Measurements from ENCODE around the gene REL.
"Not testable (repeated sequence)": the region's sequence is repeated elsewhere in the genome, so short reads cannot be mapped to it uniquely, and the experiment has no call there.

Gene REL

DNA sequence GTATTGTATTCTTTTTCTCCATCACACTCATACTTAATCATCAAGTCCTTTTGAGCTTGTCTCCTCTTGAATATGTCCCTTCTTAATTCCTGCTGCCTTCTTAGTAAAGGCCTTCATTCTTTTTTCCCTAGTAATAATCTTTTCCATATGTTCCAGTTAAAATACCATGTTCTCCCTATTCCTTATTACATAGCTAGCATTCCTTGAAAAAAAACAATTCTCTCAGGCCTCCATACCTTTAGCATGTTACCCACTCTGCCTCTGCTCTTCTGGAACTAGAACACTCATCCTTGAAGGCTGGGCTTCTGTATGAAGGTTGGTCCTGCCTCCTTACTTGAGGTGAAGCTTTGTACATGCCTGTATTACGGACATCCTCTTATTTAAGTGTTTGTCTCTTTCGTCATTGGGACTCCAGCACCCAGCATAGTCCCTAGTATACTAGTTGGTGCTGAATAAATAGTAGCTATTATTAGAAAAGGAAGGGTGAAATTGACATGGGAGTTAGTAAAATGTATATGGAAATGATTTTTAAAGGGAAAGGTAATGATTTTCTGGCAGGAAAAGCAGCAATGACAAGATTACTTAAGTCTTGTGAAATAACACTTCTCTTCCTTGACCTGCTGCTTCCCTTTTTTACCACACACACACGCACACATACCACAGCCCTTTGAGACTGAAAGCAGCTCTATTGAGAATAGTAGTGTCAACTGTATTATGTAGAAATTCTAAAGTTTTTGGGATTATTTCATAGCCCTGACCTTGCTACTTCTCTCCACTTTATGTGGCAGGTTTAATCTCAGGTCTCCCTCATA, 45.6 kb downstream of the REL start:
- DNase-seq, result no peak

DNA sequence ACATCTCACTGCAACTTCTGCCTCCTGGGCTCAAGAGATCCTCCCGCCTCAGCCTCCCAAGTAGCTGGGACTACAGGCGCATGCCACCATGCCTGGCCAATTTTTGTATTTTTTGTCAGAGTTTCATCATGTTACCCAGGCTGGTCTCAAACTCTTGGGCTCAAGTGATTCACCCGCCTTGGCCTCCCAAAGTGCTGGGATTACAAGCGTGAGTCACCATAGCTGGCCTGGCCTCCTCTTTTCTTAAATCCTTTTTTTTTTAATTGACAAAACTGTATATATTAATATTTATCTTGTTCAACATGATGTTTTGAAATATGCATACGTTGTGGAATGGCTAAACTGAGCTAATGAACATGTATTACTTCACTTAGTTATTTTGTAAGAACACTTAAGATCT, 50.7 kb downstream of the REL start:
- not testable (repeated sequence) for DNase-seq

DNA sequence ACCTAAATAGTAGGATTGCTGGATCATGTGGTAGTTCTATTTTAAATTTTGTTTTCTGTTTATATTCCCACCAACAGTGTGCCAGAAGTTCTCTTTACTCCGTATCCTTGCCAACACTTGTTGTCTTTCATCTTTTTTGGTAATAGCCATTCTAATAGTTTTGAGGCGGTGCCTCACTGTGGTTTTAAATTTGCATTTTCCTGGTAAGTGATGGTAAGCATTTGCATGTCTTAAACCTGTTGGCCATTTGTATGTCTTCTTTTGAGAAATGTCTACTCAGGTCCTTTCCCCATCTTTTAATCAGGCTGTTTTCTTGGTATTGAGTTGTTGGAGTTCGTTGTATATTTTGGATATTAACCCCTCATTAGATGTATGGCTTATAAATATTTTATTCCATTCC, 51.6 kb downstream of the REL start:
- DNase-seq, result no peak

DNA sequence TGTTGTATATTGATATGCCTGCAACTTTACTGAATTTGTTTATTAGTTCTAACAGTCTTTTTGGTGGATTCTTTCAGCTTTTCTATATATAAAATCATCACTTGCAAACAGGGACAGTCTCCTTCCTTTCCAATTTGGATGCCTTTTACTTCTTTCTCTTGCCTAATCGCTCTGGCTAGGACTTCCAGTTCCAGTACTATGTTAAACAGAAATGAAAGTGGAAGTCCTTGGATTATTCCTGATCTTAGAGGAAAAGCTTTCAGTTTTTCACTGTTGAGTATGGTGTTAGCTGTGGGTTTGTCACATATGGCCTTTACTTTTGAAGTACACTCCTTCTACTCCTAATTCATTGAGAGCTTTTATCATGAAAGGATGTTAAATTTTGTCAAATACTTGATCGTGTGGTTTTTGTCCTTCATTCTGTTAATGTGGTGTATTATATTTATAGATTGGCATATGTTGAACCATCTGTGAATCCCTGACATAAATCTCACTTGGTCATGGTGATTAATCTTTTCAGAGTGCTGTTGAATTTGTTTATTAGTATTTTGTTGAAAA, 52.9 kb downstream of the REL start:
- DNase-seq, result no peak

DNA sequence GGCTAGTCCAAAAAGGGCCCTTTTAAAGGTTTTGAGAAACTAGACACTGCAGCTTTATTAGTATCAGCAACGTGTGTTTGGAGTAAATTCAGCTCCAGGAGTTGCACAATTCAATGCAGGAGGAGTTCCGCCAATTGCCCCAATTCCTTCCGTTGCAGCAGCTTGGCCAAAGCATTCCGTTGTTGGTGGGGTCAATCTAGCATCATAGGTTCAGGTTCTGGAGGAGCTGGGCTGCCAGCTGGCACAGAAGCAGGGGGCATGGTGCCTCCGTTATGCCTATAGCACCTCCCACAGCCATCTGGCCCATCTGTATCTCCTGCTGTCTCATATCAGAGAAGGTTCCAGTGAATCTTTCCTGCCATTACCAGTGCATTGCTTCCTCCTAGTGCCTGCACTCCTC, 55.4 kb downstream of the REL start:
- no peak for DNase-seq

DNA sequence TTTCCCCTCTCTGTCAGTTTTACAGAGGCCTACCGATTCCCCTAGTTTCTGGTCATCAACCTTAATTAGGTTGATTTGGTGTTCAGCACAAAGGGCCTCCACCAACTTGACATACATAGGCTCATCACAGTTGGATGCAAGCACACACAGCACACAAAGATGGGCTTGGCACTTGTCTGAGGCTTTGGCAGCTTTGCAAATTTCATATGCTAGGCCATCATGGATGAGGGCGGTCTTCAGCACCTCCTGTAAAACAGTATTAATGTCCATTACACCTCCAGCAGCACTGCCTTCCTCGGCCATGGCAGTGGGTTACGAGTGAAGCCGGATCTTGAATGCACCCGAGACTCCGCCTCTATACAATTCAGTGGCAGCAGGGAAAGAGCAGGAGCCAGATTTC, 56.9 kb downstream of the REL start:
- no peak for DNase-seq

DNA sequence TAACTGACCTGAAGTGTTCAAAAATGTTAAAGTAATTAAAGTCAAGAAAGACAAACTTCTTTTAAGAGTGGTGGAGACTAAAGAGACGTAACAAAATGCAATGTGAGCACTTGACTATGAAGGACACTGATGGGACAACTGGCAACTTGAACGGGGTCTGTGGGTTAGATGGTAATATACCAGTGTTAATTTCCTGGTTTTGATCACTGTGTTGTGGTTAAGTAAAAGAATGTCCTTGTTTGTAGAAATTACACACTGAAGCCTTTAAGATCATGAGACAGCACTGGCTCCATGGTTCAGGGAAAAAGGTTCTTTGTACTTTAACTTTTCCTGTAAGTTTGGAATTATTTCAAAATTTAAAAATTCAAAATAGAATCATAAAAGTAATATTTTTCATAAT, 58.2 kb downstream of the REL start:
- DNase-seq, result no peak

DNA sequence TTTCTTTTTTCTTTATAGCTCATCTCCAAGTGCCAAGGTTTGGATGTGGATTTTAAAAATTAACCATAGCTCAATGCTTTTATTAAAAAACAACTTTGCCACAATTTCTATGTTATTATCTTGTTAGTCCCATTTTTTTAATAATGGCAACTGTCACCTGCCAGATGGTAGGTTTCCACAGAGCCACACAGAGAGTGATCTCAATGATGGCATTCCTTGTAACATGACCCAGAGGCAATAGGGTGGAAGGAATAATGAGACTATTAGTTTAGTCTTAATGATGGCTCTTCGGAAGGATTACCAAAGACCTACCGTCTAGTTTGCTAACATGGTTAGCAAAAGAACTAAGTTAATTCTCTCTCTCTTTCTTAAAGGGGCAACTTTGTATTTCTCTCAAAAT, 64.0 kb downstream of the REL start:
- DNase-seq, result no peak

DNA sequence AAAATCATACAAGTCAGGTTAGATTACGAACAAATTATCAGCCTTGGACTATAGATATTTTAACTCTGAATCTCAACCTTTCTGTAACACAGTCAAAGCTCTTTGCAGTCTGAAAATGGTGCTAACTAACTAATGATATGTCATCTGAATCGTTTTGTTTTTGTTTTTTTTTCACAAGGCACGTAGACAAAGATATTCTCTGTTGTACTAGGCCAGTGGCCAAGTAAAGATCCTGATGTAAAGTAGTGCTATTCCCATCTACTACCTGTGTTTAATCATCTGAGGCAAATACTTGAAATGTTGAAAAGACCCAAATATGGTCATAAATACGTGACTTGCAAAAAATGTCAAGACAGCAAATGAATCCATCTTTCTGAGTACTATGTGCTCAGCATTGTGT, 65.7 kb downstream of the REL start:
- DNase-seq, result no peak

DNA sequence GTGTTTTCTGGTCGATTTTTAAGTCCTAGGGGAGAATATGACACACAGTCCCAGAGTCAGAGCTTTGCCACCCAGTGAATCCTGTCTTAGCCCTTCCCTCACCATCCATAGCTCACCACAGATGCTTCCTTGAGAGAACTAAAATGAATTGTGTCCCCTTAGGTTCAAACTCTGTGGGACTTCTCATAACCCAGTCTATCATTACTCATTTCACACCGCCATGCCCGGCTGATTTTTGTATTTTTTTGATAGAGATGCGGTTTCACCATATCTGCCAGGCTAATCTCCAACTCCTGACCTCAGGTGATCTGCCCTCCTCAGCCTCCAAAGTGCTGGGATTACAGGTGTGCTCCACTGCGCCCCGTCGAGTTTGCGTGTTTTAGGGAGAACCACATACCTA, 66.8 kb downstream of the REL start:
- DNase-seq, result no peak

DNA sequence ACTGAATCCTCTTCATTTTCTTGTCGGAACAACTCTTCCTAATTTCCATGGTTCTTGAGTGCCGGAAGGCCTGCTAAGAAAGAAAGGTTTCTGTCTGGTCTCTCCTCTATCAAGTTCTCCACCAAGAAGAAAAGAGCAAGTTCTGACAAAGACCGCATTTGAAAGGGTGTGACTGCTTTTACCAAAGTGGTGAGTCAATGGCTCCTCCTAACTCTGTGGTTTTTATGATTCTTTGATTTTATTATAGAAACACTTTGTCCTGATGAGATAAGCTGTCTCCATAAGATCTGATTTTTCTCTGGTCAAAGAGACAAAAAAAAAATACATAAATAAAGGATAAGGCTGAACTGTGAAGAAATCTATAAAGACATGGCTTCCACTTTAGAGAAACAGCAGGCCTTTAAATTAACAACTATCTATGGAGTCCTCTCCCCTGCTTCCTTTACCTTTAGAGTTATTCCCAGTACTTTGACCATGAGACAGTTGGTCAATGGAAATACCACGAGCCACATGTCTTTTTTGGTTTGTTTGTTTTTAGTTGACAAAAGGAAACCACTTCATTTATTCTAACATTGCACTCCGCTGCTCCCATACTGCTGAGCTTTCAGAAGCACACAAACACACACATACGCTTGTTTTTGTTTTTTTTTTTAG, 67.7 kb downstream of the REL start:
- DNase-seq, result no peak

DNA sequence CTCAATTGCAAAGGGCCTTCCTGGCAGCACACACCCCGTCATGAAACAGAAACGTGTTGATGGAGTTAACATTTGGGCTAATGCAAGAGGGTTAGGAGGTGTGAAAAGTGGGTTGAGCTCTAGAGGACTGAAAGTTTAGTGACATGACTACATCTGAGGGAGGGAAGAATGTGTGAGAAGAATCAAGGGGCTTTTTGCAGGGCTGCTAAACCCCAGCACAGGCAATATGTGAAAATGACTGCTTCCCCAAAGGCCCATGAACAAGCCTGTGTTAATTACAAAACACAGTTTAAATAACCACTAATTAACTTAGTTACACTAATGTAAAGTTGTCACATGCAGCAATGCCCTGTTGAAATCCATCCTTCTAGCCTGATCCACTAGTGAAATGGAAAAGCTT, 72.8 kb downstream of the REL start:
- no peak for DNase-seq

DNA sequence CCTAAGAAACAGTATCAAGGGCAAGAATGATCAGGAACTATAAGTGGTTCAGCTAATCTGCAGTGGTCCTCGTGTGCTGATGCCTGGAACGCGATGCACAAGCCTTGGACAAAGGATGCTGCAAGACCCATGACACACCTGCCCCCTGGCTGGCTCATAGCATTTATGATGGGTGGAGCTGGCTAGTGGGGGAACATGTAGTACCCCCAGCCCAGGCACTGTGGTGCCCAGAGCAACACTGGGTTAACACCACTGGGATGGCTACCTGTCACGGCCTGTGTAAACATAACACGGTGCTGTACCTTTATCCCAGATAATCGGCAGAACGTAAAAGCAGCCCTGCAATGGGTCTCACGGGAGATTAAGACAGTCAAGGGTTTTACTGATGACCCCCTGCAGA, 75.8 kb downstream of the REL start:
- no peak for DNase-seq

DNA sequence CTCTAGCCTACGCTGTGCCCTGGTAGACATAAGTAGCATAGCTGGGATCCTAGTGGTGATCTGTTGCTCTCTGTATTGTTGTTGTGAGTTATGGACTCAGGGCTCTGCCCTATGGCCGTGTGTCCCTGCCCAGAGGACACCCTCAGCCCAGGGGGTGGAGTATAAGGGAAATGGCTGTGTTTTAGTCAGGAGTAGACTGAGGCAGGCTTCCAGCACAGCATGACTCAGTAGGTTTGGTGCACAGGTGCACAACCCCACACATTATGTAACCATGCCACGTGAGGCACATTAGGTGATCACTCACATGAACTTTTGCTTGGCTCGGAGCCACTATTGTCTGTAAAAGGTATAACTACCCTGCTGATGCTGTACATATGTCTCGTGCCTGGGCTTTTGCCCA, 76.3 kb downstream of the REL start:
- DNase-seq, result no peak

DNA sequence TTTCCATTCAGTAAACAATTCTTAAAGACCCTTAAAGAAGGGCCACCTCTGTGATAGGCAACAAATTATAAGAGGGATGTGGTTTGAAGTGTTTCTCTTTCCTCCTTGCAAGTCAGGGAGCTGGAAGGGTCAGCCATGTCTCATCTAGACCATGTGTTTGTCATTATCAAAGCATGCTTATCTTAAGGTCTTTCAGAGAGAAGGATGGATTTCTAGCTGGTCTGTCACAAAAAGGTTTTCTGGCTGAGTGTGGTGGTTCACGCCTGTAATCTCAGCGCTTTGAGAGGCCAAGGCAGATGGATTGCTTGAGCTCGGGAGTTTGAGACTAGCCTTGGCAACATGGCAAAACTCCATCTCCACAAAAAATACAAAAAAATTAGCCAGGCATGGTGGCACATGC, 77.0 kb downstream of the REL start:
- no peak for DNase-seq

DNA sequence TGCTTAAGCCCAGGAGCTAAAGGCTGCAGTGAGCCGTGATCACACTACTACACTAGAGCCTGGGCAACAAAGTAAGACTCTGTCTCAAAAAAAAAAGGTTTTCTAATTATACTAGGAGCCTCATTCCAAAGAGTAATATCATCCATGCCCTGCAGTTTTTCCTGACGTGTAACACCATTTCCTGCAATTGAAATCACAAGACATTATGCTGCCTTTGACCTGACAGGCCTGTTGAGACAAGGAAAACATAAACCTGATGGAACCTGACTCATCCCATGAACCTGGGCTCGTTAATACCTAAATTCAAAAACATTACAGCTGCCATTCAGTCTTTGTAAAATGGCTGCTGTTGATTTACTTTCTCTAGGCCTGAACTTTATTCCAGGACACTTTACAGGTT, 77.4 kb downstream of the REL start:
- no peak for DNase-seq

DNA sequence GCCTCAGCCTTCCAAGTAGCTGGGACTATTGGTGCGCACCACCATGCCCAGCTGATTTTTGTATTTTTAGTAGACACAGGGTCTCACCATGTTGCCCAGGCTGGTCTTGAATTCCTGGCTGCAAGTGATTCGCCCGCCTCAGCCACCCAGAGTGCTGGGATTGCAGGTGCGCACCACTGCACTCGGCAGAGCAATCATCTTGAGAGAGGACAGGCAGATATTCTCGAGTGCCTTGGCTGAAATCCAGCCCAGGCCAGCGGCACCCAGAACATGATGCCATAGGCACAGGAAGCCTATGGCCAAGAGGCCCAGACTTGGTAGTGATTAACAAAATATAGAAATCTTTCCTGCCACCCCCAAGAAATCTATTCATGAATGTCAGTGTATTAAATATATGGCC, 78.1 kb downstream of the REL start:
- no peak for DNase-seq

DNA sequence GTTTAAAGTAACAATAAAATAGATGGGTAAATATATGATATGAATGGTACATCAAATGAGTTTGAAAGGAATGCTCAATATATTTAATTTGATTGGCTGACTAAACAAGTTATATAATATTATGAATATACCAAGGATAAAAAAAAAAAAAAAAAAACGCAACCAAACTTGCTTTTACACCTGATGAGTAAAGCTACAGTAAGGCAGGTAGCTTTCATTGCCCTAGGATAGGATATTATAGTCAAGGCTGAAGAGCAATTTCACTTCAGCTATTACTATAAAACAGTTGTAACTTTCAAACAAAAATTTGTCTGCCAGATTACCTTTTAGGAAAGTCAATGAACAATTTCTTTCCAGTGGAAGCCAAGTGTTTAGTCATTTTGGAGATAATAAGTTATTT, 79.3 kb downstream of the REL start:
- no peak for DNase-seq

DNA sequence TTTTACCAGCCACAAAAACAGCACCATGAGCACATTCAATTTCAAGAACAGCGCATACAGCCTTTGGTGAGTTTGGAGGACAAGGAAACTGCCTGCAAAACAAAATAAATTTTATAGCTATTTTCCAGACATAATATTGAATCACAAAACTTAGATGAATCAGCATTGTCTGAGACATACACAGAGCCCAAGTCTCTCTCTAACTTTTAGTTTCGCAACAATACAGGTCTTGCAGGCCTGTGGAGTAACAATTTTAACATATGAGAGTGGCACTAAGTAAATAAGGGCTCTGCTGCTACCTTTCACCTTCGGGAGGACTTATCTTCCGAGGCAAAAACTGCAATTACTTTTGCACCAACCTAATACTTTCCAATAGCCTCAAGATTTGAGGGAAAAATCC, 80.1 kb downstream of the REL start:
- DNase-seq, result no peak

DNA sequence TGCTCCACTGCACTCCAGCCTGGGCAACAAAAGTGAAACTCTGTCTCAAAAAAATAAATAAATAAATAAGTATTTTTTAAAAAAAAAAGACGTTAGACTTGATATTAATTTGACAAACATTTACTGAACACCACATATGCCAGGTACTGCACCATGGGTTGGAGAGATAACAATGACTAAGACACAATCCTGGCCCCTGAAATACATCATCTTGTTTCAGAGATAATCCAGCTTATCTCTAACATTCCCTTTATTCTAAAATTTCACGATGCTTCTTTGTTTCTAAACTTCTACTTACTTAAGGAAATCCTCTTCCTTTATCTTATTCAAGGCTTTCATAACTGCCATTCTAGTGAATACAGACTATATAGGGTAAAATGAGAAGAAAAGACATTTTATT, 81.2 kb downstream of the REL start:
- DNase-seq, result no peak

DNA sequence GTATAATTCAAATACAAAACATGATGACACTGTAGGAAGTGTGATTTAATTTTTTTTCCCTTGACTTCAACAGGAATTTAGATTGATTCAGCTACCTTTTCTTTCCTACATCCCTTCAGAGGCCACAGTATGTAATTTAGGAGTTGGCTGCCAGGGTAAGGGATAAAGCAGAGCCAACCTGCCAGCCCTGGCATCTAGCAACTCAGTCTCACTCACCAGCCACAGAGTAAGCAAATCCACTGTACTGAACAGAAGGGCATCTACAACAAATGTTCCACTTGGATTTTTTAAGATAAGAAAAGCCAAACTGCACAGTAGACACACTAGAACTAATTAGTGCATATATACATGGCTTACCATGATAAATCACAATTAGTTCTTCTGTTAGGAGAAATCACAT, 81.8 kb downstream of the REL start:
- no peak for DNase-seq

DNA sequence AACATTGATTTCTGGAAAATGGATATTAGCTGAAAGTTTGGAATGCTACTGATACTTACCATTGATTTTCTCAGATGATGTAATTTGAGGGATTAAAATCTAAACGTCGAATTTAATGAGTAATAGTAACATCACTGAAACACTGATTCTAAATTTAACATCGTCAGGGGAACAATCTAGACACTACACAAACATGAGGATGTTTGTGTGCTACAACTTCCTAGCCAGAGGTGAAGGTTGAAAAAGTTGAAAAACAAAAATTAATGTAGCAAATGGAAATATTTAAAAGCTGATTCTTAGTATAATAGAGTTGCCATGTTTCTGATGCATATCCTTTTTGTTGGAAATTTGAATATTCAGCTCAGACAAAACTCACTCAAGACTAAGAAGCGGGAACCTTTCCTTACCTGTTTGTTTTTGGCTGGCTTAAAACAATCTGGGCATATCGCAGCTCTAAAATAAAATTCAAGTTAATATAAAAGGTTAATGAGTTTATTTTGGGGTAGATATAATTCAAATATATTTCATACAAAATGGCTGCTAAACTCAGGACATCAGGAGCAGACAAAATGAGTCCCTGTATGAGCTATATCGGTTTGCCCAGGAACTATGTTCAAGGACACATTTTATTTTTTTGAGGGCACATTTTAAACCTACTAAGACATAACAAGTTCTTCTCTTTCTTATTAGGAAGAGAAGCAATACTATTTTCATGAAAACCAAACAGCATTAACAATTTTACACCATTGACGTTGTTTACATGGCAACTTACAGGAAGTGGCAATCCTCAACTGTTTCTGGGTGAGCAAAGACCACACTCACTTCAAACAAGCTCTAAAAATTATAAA, 83.5 kb downstream of the REL start:
- no peak for DNase-seq

DNA sequence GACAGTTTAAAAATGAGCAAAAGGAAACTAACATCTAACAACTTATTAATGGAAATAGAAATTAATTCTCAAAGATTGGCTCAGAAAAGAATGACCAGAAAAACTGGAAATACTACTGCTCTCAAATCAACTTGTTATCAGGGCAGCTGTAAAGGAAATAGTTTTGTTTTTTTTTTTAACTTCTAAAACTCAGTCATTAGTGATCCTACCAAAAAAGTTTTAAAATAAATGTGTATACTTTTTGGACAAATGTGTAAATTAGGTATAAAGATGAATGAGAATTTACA, 84.1 kb downstream of the REL start:
- DNase-seq, result no peak

Measured in retina (tissue), 1 donor.